Panc1 (cell line): Measurements from ENCODE around the gene S1PR1.

ENCODE experiments used
- TCF7L2 ChIP-seq: IDR thresholded peaks from 2 replicates; pipeline ENCODE4 v1.6.1; 2011; ENCODE audit warnings: mild to moderate bottlenecking, low read depth, low read length, inconsistent platforms
- TF ChIP-seq, protein P1 (sequence below): fragments of 450-650 bp; IDR thresholded peaks from 2 replicates; pipeline ENCODE4 v1.5.1; 2017; ENCODE audit warnings: mild to moderate bottlenecking

DNA sequence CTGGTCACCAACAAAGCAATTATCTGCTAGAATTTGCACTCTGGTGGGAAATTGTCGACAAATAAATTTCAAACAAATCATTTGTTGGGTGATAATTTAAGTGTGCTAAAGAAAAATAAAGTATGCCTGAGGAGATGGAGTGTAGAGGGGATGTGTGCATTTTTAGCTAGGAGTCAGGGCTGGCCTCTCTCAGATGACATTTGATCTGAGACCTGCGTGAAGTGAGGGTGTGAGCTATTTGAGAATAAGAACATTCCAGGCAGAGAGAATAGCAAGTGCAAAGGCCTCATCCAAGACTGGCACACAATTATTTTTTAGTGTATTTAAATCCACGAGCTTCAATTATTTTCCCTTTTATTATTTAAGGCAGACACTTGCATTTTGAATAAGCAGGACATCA, 19.7 kb upstream of the S1PR1 start:
- TF ChIP-seq, protein P1, sequence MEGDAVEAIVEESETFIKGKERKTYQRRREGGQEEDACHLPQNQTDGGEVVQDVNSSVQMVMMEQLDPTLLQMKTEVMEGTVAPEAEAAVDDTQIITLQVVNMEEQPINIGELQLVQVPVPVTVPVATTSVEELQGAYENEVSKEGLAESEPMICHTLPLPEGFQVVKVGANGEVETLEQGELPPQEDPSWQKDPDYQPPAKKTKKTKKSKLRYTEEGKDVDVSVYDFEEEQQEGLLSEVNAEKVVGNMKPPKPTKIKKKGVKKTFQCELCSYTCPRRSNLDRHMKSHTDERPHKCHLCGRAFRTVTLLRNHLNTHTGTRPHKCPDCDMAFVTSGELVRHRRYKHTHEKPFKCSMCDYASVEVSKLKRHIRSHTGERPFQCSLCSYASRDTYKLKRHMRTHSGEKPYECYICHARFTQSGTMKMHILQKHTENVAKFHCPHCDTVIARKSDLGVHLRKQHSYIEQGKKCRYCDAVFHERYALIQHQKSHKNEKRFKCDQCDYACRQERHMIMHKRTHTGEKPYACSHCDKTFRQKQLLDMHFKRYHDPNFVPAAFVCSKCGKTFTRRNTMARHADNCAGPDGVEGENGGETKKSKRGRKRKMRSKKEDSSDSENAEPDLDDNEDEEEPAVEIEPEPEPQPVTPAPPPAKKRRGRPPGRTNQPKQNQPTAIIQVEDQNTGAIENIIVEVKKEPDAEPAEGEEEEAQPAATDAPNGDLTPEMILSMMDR = no peak
- no peak for TF ChIP-seq TCF7L2
